Activated B cell treated with CpG ODN at 0.5 μM for 24 hours (primary cell): ENCODE data around the gene PCNA. TPM values are rescaled to one million over a fixed set of nuclear protein-coding genes. Genes with fewer than 3 reads are reported as not detected.

Experiments
- ATAC-seq: fragments of 200-7000 bp; cut with Tn5 transposase; one replicate; pipeline ENCODE4 v1.10.0; 2021; ENCODE audit warnings: low read depth, mild to moderate bottlenecking, moderate library complexity
- CTCF ChIA-PET: fragments of 350-600 bp; sonication (Branson Sonifier 250); formaldehyde crosslinking; loops from one replicate; lab custom pipeline; 2021; ENCODE audit warnings: antibody characterized with exemption; lab: Charles Lee
- POLR2A ChIA-PET: fragments of 350-600 bp; sonication (Branson Sonifier 250); formaldehyde crosslinking; loops from one replicate; lab custom pipeline; 2021; ENCODE audit warnings: antibody characterized with exemption; lab: Charles Lee
- DNase-seq: peaks from one replicate; pipeline ENCODE4 v3.0.0; 2022
- H3K27ac Mint-ChIP-seq: one replicate; pipeline ENCODE4 v1.8.0; 2020; ENCODE audit warnings: mixed read lengths
- H3K27me3 Mint-ChIP-seq: one replicate; pipeline ENCODE4 v1.8.0; 2021; ENCODE audit warnings: mixed read lengths
- H3K36me3 Mint-ChIP-seq: one replicate; pipeline ENCODE4 v1.8.0; 2021; ENCODE audit warnings: low read depth, mixed read lengths
- H3K4me1 Mint-ChIP-seq: one replicate; pipeline ENCODE4 v1.8.0; 2021; ENCODE audit warnings: mixed read lengths
- H3K4me3 Mint-ChIP-seq: one replicate; pipeline ENCODE4 v1.8.0; 2020; ENCODE audit warnings: mild to moderate bottlenecking, mixed read lengths
- H3K9me3 Mint-ChIP-seq: one replicate; pipeline ENCODE4 v1.8.0; 2020; ENCODE audit warnings: mixed read lengths
- CTCF ChIP-seq: fragments of 200-600 bp; IDR thresholded peaks from one replicate; pipeline ENCODE4 v1.8.0; 2022; ENCODE audit warnings: antibody characterized with exemption, mild to moderate bottlenecking
- intact Hi-C: fragments of 100-400 bp; cut with micrococcal nuclease; formaldehyde crosslinking; loops from one replicate; pipeline ENCODE4 v1.15.1; 2024
- total RNA-seq: library from RNA; stranded (reverse); gene quantifications from 2 replicates; pipeline ENCODE4 v1.2.3, GENCODE V29; 2022

Gene PCNA
- total RNA-seq, 1 donor from 2014 or later = 62.0 TPM

GRCh38 chr20:5146871-5147592, 27.3 kb upstream of the PCNA start:
- DNase-seq = no peak
- Mint-ChIP-seq H3K27me3 (no peaks in the 10 kb centered on the region), H3K36me3 (peaks cover 16% of the 10 kb centered on the region), H3K27ac (no peak overlapping the region), H3K4me1 (peaks cover 53% of the 10 kb centered on the region), H3K4me3 (no peak overlapping the region), H3K9me3 (no peaks in the 10 kb centered on the region)
- no peak for ATAC-seq
- intact Hi-C loops = no loop called here
- no peak for TF ChIP-seq CTCF
- POLR2A ChIA-PET = no interaction called here
- CTCF ChIA-PET = no interaction called here

- H3K4me1 Mint-ChIP-seq = peaks cover 57% of the 10 kb centered on the region
- intact Hi-C loops = no loop called here
- peaks cover 19% of the 10 kb centered on the region for H3K36me3 Mint-ChIP-seq
- no peak for TF ChIP-seq CTCF
- POLR2A ChIA-PET = no interaction called here
- DNase-seq (no peak), ATAC-seq (no peak)
- no peak overlapping the region for H3K4me3 Mint-ChIP-seq
- H3K27ac Mint-ChIP-seq = no peak overlapping the region
- CTCF ChIA-PET = interaction anchor here (1.1 kb wide), 1 partner anchor 45 kb away, joined by 3 read pairs; no protein-coding TSS in a partner anchor
- H3K27me3 Mint-ChIP-seq = no peaks in the 10 kb centered on the region
- H3K9me3 Mint-ChIP-seq = no peaks in the 10 kb centered on the region
These were observed 26.4 kb upstream of the PCNA start for GRCh38 chr20:5146099-5146668.

GRCh38 chr20:5145365-5146098, 25.8 kb upstream of the PCNA start:
- Mint-ChIP-seq H3K4me3 (no peak overlapping the region), H3K4me1 (peaks cover 58% of the 10 kb centered on the region), H3K27ac (no peak overlapping the region), H3K9me3 (no peaks in the 10 kb centered on the region), H3K27me3 (no peaks in the 10 kb centered on the region), H3K36me3 (peaks cover 16% of the 10 kb centered on the region)
- intact Hi-C loops = no loop called here
- ATAC-seq = no peak
- TF ChIP-seq CTCF = no peak
- no peak for DNase-seq
- ChIA-PET POLR2A (interaction anchor here (0.6 kb wide), 2 partner anchors 12 to 430 kb away, joined by 5 to 9 read pairs; no protein-coding TSS in a partner anchor), CTCF (interaction anchor here (1.1 kb wide), 1 partner anchor 44 kb away, joined by 3 read pairs; no protein-coding TSS in a partner anchor)

GRCh38 chr20:5143851-5144250, 24.1 kb upstream of the PCNA start:
- peaks cover 20% of the 10 kb centered on the region for H3K36me3 Mint-ChIP-seq
- intact Hi-C loops = no loop called here
- ChIA-PET CTCF (no interaction called here), POLR2A (interaction anchor here (0.7 kb wide), 1 partner anchor 22 kb away, joined by 4 read pairs; no protein-coding TSS in a partner anchor)
- H3K4me3 Mint-ChIP-seq = no peak overlapping the region
- H3K27me3 Mint-ChIP-seq = no peaks in the 10 kb centered on the region
- peaks cover 67% of the 10 kb centered on the region for H3K4me1 Mint-ChIP-seq
- no peaks in the 10 kb centered on the region for H3K9me3 Mint-ChIP-seq
- no peak overlapping the region for H3K27ac Mint-ChIP-seq
- ATAC-seq = no peak
- no peak for DNase-seq
- no peak for TF ChIP-seq CTCF

GRCh38 chr20:5141615-5142014, 21.9 kb upstream of the PCNA start:
- Mint-ChIP-seq H3K27me3 (no peaks in the 10 kb centered on the region), H3K9me3 (no peaks in the 10 kb centered on the region), H3K4me1 (peaks cover 59% of the 10 kb centered on the region), H3K4me3 (no peak overlapping the region), H3K27ac (no peak overlapping the region), H3K36me3 (peaks cover 20% of the 10 kb centered on the region)
- POLR2A ChIA-PET = interaction anchor here (0.6 kb wide), 1 partner anchor 15 kb away, joined by 4 read pairs; the partner anchor contains the start of gene CDS2
- no peak for TF ChIP-seq CTCF
- intact Hi-C loops = no loop called here
- DNase-seq = no peak
- CTCF ChIA-PET = no interaction called here
- no peak for ATAC-seq
